Right ventricle myocardium superior (tissue), 1 donor: ENCODE data around the gene SYPL1. TPM values are rescaled to one million over a fixed set of nuclear protein-coding genes. Genes with fewer than 3 reads are reported as not detected.

Experiments
- ATAC-seq: fragments of 200-7000 bp; cut with Tn5 transposase; one replicate; pipeline ENCODE4 v1.9.1; 2020; ENCODE audit warnings: mild to moderate bottlenecking; ENCODE audit not compliant: poor library complexity
- DNase-seq: peaks from one replicate; pipeline ENCODE4 v3.0.0-alpha.2; 2020
- intact Hi-C: fragments of 100-400 bp; cut with DNase I; formaldehyde crosslinking; loops from one replicate; pipeline ENCODE4 v1.11.2; 2022
- total RNA-seq: library from RNA; stranded (reverse); fragmentation: NEBNext Ultra II Directional; extraction: Animal tissue kit (Norgen Biotek cat#: 25700); gene quantifications from one replicate; pipeline ENCODE4 v1.2.1, GENCODE V29; 2021
- donor health status: DM: no; HTN: yes; CAD: no; lungs with severe emphysema.

SYPL1 gene
- total RNA-seq, 1 donor from 2014 or later, result 88.8 TPM

DNA sequence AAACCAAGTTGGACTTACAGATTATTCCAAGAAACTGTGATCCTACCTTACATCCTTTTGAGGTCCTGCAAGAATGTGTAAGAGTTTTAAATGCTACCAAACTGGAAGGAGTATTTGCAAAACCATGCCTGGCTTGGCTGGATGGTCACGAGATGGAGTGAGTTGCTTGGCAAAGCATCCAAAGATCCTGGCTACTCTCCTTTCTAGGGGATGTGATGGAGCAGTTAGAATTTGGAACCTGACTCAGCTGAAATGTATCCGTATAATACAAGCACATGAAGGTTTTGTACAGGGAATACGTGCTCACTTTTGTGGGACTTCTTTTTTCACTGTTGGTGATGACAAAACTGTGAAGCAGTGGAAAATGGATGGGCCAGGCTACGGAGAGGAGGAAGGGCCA lies 13.3 kb upstream of the SYPL1 start:
- DNase-seq (no peak), ATAC-seq (no peak)
- intact Hi-C loops, result no loop called here

DNA sequence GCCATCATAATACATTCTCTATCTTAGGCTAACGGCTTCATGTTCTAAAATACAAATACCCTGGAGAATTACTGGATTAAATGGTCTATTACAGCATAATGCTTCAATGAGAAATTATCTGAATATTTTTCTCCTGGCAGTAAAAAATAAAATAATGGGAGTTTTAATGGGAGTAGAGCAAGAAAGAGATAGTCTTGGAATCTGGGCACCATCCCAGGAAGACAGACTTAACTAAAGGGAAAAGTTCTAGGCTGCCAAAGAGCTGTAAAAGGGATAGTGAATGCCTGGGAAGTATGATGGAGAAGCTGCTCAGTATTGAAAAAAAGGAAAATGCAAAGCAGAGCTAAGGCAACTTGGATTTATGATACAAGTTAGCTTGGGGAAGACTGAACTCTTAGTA lies 12.1 kb upstream of the SYPL1 start:
- ATAC-seq (no peak), DNase-seq (no peak)
- intact Hi-C loops, result no loop called here

DNA sequence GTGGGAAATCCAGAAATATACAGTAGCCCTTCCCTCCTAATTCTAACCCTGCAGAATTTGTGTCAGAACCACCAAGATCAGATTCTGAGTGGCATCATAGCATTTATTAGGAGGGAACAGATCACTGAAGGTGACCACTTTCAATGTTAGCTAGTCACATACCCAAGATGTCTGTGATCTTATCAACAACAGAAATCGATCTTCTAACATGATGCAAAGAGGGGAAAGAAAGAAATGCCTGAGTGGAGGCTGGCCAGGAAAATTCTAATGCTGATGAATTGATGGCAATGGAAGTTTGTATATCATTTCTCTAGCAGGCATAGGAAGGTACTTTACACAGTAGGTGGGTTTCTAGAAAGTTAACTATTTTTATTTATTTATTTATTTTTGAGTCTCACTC lies 10.6 kb upstream of the SYPL1 start:
- intact Hi-C loops, result no loop called here

DNA sequence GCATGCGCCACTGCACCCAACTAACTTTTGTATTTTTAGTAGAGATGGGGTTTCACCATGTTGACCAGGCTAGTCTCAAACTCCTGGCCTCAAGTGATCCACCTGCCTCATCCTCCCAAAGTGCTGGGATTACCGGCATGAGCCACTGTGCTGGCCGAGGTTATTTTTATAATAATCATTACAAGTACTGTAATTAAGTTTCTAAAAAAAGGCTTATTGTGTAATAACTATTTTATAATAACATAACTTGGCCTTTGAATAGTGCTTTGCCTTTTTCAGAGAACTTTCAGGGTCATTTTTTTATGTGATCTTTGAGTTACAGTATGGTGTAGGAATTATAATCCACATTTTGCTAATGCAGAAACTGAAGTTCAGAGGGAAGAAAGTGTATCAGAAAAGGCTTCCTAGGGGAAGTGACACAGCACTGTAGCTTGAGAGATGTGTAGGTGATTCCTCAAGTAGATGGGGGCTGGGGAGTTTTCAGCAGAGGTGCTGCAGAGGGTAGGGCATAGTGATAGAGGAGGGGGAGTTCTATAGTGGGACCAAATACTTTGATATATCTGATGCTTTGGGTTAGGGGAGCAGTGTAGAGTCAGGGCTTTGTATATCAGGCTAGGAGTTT lies 9.2 kb upstream of the SYPL1 start:
- DNase-seq, result no peak
- intact Hi-C loops, result no loop called here
- no peak for ATAC-seq

More for the DNA sequence above, 10.6 kb upstream of the SYPL1 start:
- ATAC-seq, result no peak
- DNase-seq, result no peak

DNA sequence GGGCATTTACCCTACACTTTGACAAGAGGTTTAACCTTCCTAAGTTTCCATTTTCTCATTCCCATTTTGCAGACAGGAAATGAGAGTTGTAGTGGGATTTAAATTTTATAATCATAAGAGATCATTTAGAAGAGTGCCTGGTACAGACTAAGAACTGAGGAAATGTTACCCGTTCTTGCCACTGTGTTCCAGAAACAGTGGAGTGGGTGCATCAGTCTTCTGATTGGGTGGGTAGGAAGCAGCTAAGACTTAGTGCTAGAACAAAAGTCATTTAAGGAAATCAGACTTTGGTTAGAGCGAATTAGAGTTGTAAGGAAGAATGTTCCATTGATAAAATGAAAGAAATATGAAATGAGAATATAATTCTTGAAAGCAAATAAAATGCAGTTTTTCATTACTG lies 8.4 kb upstream of the SYPL1 start:
- ATAC-seq (no peak), DNase-seq (no peak)
- intact Hi-C loops, result no loop called here

DNA sequence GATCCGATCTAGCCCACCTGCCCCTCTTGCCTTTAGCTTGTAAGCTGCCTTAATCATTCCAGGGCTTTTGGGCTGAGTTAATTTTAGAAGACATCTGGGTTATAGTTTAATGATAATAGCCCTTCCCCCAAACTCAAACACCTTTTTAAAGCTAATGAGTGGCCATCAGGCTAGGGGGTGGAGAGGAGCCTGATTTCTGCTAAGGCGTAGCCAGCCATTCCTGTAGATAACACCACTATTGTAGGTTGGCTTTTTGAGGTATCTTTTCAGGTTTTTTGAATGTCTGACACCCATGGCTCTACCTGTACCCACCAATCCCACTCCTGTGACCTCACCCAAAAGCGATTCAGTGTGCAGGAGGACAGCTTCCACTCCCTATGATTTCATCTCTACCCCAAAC lies 7.6 kb upstream of the SYPL1 start:
- DNase-seq (no peak), ATAC-seq (no peak)
- intact Hi-C loops, result no loop called here

DNA sequence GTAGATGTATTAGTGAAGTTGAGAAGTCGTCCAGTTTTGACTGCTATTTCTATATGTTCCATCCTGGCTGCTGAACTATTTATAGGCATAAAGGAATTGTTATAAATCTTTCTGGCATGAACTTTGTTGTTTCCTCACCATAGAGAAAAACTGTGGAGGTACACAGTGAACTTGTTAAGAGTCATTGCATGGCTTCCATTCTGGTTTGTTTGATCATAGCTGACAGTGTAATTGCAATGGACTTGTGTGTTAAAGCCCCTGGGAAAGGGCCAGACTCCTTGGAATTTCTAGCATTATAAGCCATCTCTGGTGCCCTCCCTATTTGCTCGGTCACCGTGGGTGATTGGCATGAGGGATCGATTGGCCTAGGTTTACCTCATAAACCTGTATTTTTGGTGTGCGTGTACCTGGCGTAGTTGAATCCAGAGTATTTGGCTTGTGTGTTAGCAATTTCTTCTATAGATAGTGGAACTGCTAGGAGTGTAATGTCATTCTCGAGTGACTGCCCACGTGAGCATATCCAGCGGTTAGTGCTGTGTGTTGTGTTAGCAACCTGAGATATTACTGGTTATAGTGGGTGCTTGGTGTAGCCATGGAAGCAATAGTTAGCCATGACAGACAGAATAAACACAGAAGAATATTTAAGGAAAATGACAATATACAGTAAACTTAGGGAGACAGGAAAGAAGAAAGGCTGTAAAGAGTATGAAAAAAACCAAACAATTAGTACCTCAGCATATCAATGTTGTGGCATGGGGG lies 5.9 kb upstream of the SYPL1 start:
- no peak for DNase-seq
- intact Hi-C loops, result no loop called here

DNA sequence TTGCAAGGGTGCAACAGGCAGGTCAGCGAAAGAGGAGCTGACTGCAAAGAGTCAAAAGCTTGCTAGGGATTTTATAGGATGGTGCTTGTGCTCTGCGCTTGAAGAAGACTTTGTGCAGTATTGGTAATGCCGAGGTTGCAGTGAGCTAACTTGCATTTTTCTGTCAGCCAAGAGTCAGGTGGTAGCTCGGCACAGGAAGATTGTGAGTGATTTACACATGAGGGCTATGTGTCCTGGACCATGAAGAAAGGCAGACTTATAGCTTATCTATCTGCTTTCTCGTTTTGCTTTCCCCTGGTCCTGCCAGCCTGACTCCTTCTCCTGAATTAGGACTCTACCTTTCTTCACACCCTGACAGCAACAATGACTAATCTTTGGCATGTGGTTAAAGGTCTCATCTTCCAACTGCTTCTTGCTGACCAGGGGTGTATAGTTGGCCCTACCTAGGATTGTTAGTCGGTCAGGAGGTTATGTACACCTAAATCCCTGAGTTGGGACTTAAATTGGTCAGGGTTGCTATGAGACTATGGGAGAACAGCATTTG lies 4.1 kb upstream of the SYPL1 start:
- DNase-seq, result no peak
- intact Hi-C loops, result no loop called here
- ATAC-seq, result no peak

More for the DNA sequence above, 5.9 kb upstream of the SYPL1 start:
- peak; percentile 88 for ATAC-seq

DNA sequence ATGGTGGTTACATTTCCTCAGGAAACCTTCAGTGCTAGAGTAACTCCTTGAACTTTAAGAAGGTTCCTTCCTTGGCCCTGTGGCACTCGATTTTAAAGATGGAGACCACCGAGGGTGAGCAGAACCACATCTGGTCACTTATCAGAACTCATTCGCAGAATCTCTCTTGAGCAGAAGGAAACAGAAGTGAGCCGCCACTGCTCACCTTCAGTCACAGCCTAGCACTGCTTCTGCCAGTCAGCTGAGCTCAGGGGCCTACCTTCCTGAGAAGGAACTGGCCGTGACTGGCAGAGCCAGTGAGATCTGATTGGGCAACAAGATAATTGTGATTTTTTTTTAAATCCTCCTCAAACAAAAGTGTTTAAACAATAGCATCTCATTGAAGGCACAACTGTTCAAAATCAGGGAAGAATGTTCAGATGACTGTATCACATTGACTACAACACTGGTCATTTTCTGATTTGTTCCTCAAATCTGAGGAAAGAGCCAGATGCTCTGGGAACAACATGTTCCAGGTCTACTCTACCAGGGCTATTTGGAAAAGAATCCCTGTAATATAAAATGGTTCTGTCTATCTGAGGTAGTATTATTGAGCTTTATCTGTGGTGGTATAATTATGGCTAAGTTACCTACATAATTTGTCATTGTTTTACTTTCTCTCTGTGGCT lies 2.7 kb upstream of the SYPL1 start:
- ATAC-seq (no peak), DNase-seq (no peak)
- intact Hi-C loops, result no loop called here

DNA sequence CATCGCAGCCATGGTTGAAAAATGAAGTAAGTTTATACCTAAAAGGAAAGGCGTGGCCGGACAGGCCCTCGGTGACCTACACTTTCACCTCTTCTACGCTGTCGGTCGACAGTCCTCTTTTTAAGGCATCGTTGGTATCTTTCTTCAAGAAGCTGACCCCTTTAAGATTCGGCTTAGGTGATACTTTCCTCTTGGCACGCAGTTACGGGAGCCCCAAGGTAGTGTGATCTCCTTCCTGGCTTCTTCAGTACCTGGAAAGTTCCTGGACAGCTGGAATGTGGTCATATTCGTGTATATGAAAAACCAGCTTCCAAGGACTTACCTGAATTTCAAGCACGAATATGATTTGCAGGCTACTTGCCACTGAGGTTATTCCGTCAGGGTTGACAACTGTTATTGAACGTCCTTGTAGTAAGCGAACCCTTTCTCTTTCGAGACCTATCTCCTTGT lies 885 bp upstream of the SYPL1 start:
- DNase-seq, result no peak
- no peak for ATAC-seq
- intact Hi-C loops, result no loop called here

DNA sequence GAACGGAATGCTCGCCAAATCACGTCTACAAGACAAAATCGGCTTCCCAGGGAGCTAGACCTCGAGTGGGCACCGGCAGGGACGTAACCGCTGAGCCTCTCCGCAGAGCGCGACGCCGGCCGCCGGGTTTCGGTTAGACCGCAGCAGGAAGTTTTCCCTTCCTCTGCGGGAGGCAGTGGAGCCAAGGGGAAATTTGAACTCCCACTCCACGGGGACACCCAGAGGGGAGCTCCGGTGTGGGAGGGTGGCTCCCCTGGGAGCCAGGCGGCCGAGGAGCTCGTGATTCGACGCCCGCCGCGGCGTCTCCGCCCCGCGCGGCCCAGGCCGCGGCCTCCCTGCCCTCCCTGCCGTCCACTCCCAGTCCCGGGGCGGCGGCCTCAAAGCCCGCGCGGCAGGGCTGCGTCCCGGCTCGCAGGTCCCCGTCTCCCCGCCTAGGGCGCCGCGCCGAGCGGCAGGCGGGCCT lies 426 bp downstream of the SYPL1 start:
- intact Hi-C loops, result loop anchor here (2.0 kb wide), 1 partner anchor 47 kb away; no protein-coding TSS in a partner anchor
- DNase-seq, result peak; percentile 85
- peak; percentile 86 for ATAC-seq

DNA sequence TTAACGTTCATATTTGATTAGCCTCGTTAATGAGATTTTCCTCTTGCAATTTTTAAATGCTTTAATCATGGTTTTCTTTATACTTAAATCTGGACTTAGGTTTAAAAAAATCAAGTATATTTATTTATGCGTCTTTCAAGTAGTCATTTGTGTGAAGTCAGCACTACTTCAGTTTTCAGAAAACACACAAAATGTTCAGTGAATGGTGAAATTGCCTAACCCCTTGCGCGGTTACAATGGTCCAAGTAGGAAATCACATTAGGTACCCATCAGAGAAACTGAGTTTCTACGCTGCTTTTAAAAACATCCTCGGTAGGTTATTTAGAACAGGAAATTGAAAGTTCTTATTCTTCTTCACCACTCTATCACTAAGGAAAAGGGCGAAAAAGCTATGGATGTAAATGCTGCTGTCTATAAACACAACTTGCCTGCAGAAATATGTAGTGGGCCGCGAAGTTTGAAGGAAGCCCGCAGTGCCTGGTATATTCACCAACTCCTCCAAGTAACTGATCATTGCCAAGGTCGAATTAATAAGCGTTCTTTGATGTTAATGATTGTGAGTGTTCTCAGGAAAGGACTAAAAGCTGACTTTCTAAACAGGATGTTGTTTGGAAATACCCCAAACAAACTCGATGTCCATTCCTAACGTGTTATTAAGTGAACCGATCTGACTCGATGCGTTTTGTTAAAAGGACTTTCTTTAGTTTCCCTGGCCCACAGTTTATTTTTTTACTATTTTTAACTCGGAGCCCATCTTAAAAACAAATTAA lies 1.0 kb downstream of the SYPL1 start:
- DNase-seq, result no peak
- ATAC-seq, result no peak
- intact Hi-C loops, result loop anchor here (2.0 kb wide), 1 partner anchor 46 kb away; no protein-coding TSS in a partner anchor

DNA sequence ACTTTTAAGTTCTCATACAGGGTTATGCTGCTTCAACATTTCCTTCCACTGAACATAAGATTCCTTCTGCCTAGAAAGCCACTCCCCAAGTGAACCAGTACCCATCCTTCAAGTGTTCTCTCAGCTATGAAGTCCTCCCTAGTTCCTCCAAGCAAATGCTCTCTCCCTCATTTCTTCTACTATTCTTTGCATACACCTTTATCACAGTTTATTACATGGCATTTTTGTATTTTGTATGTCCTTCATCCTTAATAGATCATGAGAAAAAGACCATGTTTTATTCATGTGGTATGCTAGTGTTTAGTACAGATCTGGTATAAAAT lies 1.9 kb downstream of the SYPL1 start:
- ATAC-seq, result no peak
- intact Hi-C loops, result loop anchor here (2.0 kb wide), 1 partner anchor 45 kb away; no protein-coding TSS in a partner anchor
- no peak for DNase-seq

DNA sequence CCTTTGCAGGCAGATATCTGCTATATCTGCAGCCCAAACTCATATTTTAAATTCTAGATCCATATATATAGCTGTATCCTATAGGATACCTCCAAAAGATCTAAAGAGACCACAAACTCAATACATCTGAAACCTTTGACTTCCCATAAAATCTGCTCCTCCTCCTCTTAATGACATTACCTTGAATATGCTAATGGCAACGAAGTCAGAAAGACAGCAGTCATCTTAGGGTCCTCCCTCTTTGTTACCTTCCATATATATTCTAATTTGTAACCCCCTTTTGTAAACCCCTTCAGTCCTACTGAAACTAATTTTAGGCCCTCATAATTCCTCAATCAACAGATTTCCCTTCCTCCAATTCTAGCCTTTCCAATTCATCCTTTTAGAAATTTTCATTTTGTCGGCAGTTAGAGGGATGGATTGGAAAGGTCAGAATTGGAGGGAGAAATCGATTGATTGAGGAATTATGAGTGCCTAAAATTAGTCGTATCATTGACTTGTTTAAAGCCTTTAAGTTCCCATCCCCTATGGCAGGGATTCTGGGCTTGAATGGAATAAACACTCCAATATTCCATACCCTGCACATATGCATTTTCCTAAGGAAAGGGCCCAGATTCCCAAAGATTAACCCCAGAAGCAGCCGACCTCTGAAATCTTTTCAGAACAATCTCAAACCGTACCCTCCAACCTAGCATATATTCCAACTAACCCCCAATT lies 2.4 kb downstream of the SYPL1 start:
- intact Hi-C loops, result loop anchor here (2.0 kb wide), 1 partner anchor 45 kb away; no protein-coding TSS in a partner anchor
- DNase-seq (no peak), ATAC-seq (no peak)

DNA sequence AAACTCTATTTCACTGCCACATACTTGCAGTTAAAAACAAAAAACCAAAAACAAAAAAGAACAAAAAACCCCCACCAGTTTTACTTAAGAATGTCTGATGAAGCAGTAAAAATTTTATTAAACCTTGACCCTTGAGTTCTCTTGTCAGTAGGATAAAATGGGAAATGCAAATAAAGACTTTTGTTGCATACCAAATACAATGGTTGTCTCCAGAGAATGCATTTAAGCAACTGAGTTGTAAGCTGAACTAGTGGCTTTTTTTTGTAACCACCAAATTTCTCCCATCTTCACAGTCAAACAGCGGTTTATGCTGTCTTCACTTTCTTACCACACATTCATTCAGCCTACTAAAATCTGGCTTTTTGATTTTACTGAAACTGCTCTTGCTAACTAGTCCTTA lies 3.1 kb downstream of the SYPL1 start:
- DNase-seq, result no peak
- intact Hi-C loops, result no loop called here
- ATAC-seq, result no peak

DNA sequence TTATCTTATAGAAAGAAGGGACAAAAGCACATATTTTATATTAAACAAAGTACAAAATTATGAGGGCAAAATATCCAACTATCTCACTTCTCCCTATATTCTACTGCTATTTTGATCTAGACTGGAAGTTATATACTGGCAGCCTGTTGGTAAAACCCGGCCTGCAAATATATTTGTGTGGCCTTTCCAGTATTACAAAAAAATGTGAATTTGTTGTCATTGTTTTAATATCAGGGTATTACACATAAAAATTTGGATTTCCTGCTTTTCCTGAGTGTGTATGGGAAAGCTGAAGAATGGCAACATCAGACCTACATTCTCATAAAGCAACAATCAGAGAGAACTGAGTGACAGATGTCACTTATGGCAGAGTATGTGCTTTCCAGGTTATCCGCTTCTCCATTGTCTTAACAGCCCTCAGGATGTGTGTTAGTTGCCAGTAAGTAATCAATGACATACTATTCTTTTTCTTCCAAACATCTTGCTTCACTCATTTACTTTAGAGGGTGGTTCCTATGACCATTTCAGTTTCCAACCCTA lies 7.3 kb downstream of the SYPL1 start:
- no peak for DNase-seq
- intact Hi-C loops, result no loop called here
- no peak for ATAC-seq

DNA sequence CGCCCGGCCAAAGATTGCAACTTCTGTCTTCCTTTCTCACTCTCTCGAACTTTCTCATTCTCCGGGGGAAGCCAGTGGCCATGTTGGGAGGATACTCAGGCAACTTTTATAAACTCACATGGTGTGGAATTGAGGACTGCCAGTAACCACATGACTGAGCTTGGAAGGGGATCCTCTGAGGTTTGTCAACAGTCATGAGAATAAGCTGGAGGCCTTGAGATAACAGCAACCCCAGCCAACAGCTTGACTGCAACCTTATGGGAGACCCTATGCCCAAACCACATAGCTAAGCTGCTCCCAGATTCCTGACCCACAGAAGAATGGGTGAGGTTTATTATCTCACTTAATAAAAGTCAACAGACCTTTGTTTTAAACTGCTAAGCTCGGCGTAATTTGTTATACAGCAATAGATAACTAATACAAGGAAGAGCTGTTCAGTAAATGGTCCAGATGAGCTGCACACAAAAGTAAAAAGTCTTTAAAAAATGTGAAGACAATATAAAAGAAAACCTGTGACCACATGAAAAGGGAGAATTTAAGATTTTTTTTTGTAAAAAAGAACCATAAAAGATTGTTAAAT lies 9.6 kb downstream of the SYPL1 start:
- DNase-seq, result no peak
- no peak for ATAC-seq
- intact Hi-C loops, result no loop called here

DNA sequence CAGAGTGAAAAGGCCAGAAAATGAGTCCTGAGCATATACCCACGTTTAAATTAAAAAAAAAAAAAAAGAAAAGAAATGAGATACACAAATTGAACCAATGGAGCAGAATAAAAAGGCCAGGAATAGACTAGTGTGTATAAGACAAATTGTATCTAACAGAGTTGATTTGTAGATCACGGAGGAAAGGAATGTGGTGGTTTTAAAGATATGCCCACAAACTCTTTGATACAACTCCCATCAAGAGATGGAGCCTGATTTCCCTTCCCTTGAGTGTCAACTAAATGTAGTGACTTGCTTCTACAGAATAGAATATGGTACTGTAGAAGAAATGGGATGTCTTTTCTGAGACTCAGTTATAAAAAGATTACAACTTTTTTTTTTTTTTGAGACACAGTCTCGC lies 10.4 kb downstream of the SYPL1 start:
- intact Hi-C loops, result no loop called here
- ATAC-seq (no peak), DNase-seq (no peak)
